Measurements from ENCODE around the gene HEPACAM2.

The HEPACAM2 gene

GRCh38 chr7:93226310-93226709 is at the start of gene HEPACAM2:
Gene HEPACAM2, minus strand, starts transcription at chr7:93226469.
- TF ChIP-seq CTCF (IDR thresholded peaks at IDR 0.05; ENCODE audit: unreplicated experiment in 3 of 3) = no peak
- Mint-ChIP-seq H3K4me1 (no peaks in the 10 kb centered on the region), H3K9me3 (no peaks in the 10 kb centered on the region), H3K27me3 (ENCODE audit: low read depth) (peaks cover 37% of the 10 kb centered on the region), H3K27ac (no peak within 1 kb of the TSS), H3K36me3 (ENCODE audit: low read depth) (no peaks in the 10 kb centered on the region), H3K4me3 (no peak within 1 kb of the TSS)

GRCh38 chr7:93265220-93265619 is 39.0 kb upstream of the HEPACAM2 start:
- Mint-ChIP-seq H3K4me3 (no peak overlapping the region), H3K4me1 (no peaks in the 10 kb centered on the region), H3K27me3 (ENCODE audit: low read depth) (no peaks in the 10 kb centered on the region), H3K9me3 (no peaks in the 10 kb centered on the region), H3K27ac (no peak overlapping the region), H3K36me3 (ENCODE audit: low read depth) (no peaks in the 10 kb centered on the region)
- TF ChIP-seq CTCF (IDR thresholded peaks at IDR 0.05; ENCODE audit: unreplicated experiment in 3 of 3) = no peak

GRCh38 chr7:93262535-93262934 is 36.3 kb upstream of the HEPACAM2 start:
- Mint-ChIP-seq H3K27me3 (ENCODE audit: low read depth) (no peaks in the 10 kb centered on the region), H3K27ac (no peak overlapping the region), H3K9me3 (no peaks in the 10 kb centered on the region), H3K4me3 (no peak overlapping the region), H3K36me3 (ENCODE audit: low read depth) (no peaks in the 10 kb centered on the region), H3K4me1 (no peaks in the 10 kb centered on the region)
- no peak for TF ChIP-seq CTCF (IDR thresholded peaks at IDR 0.05; ENCODE audit: unreplicated experiment in 3 of 3)

GRCh38 chr7:93258661-93259060 is 32.4 kb upstream of the HEPACAM2 start:
- H3K27ac Mint-ChIP-seq = no peak overlapping the region
- H3K9me3 Mint-ChIP-seq = no peaks in the 10 kb centered on the region
- TF ChIP-seq CTCF (IDR thresholded peaks at IDR 0.05; ENCODE audit: unreplicated experiment in 3 of 3) = no peak
- H3K27me3 Mint-ChIP-seq (ENCODE audit: low read depth) = no peaks in the 10 kb centered on the region
- no peak overlapping the region for H3K4me3 Mint-ChIP-seq
- H3K4me1 Mint-ChIP-seq = no peaks in the 10 kb centered on the region
- no peaks in the 10 kb centered on the region for H3K36me3 Mint-ChIP-seq (ENCODE audit: low read depth)

GRCh38 chr7:93249491-93250148 is 23.4 kb upstream of the HEPACAM2 start:
- Mint-ChIP-seq H3K9me3 (no peaks in the 10 kb centered on the region), H3K27ac (no peak overlapping the region), H3K4me1 (no peaks in the 10 kb centered on the region), H3K4me3 (no peak overlapping the region), H3K27me3 (ENCODE audit: low read depth) (no peaks in the 10 kb centered on the region), H3K36me3 (ENCODE audit: low read depth) (no peaks in the 10 kb centered on the region)
- TF ChIP-seq CTCF (IDR thresholded peaks at IDR 0.05; ENCODE audit: unreplicated experiment in 3 of 3) = no peak

Measured in nephron (organoid).